ENCODE measurements around the gene GNPTAB.

Gene GNPTAB

DNA sequence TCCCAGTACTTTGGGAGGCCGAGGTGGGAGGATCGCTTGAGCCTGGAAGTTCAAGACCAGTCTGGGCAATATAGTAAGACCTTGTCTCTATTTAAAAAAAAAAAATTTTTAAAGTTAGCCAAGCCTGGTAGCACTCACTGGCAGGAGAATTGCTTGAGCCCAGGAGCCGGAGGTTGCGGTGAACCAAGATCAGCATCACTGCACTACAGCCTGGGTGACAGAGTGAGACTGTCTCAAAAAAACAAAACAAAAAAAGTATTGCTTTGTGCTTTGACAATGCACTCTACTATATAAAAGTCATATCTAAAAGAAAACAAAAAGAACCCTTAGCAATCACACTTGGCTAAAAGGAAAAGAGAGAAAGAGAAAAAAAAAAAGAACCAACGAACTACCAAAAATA lies 26.8 kb downstream of the GNPTAB start:
- H3K4me3 ChIP-seq (replicated peaks; ENCODE audit: low read depth, low read length) = no peak overlapping the region
- TF ChIP-seq, protein P1, sequence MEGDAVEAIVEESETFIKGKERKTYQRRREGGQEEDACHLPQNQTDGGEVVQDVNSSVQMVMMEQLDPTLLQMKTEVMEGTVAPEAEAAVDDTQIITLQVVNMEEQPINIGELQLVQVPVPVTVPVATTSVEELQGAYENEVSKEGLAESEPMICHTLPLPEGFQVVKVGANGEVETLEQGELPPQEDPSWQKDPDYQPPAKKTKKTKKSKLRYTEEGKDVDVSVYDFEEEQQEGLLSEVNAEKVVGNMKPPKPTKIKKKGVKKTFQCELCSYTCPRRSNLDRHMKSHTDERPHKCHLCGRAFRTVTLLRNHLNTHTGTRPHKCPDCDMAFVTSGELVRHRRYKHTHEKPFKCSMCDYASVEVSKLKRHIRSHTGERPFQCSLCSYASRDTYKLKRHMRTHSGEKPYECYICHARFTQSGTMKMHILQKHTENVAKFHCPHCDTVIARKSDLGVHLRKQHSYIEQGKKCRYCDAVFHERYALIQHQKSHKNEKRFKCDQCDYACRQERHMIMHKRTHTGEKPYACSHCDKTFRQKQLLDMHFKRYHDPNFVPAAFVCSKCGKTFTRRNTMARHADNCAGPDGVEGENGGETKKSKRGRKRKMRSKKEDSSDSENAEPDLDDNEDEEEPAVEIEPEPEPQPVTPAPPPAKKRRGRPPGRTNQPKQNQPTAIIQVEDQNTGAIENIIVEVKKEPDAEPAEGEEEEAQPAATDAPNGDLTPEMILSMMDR (IDR thresholded peaks at IDR 0.05; ENCODE audit: low read length, missing control alignments) = no peak
- no peak for DNase-seq (ENCODE audit: low read depth)

GRCh38 chr12:101802486-101802885 lies 28.3 kb downstream of the GNPTAB start:
- no peak for DNase-seq (ENCODE audit: low read depth)
- no peak overlapping the region for H3K4me3 ChIP-seq (replicated peaks; ENCODE audit: low read depth, low read length)
- TF ChIP-seq, protein P1 (IDR thresholded peaks at IDR 0.05; ENCODE audit: low read length, missing control alignments) = no peak

GRCh38 chr12:101799774-101800173 lies 31.0 kb downstream of the GNPTAB start:
- TF ChIP-seq, protein P1 (IDR thresholded peaks at IDR 0.05; ENCODE audit: low read length, missing control alignments) = no peak

GRCh38 chr12:101795786-101796185 lies 35.0 kb downstream of the GNPTAB start:
- no peak for DNase-seq (ENCODE audit: low read depth)
- TF ChIP-seq, protein P1 (IDR thresholded peaks at IDR 0.05; ENCODE audit: low read length, missing control alignments) = no peak
- H3K4me3 ChIP-seq (replicated peaks; ENCODE audit: low read depth, low read length) = no peak overlapping the region

More at GRCh38 chr12:101799774-101800173, 31.0 kb downstream of the GNPTAB start:
- no peak for DNase-seq (ENCODE audit: low read depth)
- no peak overlapping the region for H3K4me3 ChIP-seq (replicated peaks; ENCODE audit: low read depth, low read length)

- TF ChIP-seq, protein P1 (IDR thresholded peaks at IDR 0.05; ENCODE audit: low read length, missing control alignments) = no peak
- DNase-seq (ENCODE audit: low read depth) = no peak
- no peak overlapping the region for H3K4me3 ChIP-seq (replicated peaks; ENCODE audit: low read depth, low read length)
Observed at GRCh38 chr12:101795013-101795412, 35.7 kb downstream of the GNPTAB start.

- TF ChIP-seq, protein P1 (IDR thresholded peaks at IDR 0.05; ENCODE audit: low read length, missing control alignments) = no peak
- DNase-seq (ENCODE audit: low read depth) = no peak
- no peak overlapping the region for H3K4me3 ChIP-seq (replicated peaks; ENCODE audit: low read depth, low read length)
Observed at GRCh38 chr12:101794574-101794973, 36.2 kb downstream of the GNPTAB start.

DNA sequence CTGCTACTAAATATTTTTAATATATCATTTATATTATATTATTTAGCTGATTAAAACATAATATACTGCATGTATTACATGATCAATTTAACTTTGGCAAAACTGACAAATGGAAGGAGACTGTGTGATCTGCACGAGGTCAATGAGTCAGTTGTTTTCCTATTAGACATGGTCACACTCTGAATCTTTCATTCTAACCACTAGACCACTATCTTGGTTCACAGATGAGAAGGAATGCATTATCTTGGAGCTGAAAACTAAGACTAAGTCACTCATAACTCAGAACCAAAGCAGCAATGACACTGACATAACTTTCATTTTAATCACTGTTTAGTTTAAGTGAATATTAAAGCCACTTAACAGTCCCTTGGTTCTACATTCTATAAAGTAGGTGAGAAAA lies 37.4 kb downstream of the GNPTAB start:
- DNase-seq (ENCODE audit: low read depth) = peak; percentile 54
- H3K4me3 ChIP-seq (replicated peaks; ENCODE audit: low read depth, low read length) = no peak overlapping the region
- TF ChIP-seq, protein P1 (IDR thresholded peaks at IDR 0.05; ENCODE audit: low read length, missing control alignments) = no peak
